ENCODE results near the gene HOTAIR. TPM values are rescaled to one million over a fixed set of nuclear protein-coding genes. Genes with fewer than 3 reads are reported as not detected.

HOTAIR gene
- total RNA-seq, 1 donor from 2014 or later: 1.7 TPM

DNA sequence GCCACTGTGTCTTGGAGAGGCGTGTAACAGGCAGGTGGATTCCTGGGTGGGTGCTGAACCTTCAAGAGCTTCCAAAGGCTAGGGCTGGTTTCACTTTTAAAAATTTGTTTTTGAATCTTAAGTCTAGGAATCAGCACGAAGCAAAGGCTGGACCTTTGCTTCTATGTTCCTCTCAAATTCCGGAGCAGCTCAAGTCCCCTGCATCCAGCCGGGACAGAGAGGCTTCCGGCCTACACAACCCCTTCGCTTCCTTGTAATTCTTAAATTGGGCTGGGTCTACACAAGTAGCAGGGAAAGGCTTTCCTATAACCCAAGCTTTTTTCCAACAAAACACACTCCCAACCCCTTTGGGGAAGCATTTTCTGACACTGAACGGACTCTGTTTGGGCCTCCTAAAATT, 11.7 kb downstream of the HOTAIR start:
- no peak for DNase-seq (ENCODE audit: low read depth)

DNA sequence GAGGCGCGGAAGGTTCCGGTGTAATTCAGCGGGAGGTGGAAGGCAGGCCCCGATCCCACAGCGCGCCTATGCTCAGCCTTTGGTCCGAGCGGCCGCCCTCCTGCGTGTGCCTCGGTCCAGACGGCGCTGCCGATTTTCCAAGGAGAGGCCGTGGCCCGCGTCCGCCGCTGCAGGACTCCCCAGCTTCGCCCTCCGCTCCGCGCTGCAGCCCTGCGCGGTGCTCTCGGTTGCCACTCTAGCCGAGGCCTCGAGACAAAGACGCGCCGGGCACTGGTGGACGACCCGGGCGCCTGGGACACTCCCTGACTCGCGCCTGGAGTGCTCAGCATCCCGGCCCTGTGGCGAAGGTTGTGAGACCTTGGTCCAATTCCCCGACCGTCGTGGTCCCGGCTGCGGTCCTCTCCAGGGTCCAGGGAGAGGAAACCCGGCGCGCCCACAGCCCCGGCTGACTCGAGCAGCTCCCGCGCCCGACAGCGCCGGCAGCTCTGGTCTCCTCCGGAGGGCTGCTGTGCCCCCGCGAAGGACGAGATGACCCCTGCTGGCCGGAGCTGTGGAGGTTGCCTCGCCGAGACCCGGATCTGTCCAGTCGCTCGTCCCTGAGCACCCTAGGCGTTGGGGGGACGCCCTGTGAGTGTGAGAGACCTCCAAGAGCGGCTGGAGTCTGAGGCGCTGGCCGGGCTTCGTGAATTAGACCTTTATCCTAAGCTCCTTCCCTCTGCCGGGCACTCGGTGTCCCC, 13.6 kb downstream of the HOTAIR start:
- peak; percentile 53 for DNase-seq (ENCODE audit: low read depth)

DNA sequence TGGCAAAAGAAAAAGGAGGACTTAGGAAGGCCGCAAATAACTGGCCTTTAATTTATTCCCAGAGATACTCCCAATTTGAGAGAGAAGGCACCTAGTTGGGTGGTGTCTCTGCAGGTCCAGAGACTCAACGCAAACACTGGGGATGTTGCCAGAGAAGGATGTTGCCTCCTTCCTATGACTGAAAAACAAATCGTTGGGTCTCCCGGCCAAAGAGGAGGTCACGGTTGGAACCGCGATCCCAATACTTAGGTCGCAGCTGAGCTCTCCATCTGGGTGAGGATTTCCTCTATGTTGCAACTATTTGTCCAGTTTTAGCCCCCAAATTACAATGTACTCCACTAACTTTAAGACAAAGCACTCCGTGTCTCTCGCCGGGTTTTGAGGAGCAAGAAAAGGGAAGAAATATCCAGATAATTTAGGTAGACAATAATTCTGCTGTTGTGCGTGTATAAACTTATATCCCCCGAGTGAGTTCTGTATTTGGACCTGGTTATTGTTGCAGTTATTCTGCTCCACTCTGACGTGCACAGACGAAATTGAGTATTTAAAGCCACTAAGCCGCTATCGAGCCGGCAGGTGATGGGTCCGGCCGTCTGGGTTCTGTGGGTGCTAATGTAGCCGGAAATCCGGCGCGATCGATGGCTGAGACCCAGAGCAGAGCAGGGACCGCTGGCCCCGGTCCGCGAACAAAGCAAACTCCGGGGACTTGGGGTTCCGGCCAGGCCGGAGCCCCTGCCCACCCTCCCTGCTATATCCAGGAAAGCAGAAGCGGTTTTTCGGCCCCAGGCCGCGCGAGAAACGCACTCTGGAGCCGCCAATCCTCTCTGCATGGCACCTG, 14.3 kb downstream of the HOTAIR start:
- DNase-seq (ENCODE audit: low read depth): no peak

DNA sequence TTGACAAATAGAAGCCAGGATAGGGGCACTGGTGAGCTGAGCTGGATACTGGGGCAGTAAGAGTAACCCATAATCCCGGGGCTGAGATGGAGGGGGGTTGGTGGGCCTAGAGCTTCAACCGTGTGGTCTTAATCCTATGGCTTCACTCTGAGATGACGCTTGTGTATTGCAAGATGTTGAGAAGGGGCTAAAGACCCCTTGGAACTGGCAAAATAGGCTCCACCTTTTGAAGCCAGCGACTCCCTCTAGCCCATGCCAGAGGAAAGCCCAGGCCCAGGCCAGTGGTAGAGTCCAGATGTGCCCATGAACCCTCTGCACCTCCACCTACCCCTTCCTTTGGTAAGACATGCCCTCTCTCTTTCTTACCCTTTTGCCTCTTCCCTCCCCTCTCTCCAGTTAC, 15.4 kb downstream of the HOTAIR start:
- no peak for DNase-seq (ENCODE audit: low read depth)

DNA sequence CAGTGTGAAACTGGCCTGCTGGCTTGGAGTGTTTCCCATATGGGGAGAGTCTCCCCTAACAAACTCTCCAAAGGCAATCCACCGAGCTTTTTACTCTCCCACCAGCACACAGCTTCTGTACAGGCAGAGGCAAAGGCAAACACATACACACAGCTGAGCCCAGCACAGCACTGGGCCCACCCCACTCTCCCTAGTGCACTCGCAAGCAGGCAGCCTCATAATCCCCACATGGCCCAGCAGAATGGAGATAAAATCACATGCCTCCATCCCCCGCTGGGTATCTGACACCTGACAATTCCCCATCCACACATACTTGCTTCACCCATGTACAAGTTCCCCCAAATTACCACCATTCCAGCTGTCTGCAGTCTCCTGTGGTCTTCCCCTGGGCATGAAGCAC, 16.6 kb downstream of the HOTAIR start:
- DNase-seq (ENCODE audit: low read depth): no peak

DNA sequence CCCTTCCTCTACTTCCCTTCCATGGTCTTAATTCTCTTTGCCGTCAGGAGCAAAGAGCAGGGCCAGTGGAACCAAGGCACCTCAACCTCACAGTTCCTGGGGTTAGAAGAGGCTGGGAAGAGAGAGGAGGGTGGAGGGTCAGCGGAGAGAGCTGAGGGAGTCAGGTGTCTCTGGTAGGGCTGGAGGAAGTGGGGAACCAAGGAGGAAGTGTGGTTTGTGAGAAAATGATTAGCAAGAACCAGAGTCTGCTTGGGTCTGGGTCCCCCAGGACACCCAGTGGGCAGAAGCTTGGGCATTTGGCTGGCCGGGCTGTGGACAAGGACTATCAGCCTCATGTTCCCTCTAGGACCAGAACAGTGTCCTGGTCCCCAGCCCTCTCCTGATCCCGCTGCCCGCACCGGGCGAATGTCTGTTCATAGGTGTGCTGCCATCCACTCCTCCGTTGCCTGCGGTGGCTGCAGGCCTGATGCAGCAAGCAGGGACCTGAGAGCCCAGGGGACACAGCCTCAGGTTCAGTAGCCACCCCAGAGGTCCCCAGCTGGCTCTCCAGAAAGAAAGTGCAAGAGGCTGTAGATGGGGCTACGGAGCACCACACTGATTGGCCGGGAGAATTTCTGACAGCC, 17.7 kb downstream of the HOTAIR start:
- DNase-seq (ENCODE audit: low read depth): no peak

DNA sequence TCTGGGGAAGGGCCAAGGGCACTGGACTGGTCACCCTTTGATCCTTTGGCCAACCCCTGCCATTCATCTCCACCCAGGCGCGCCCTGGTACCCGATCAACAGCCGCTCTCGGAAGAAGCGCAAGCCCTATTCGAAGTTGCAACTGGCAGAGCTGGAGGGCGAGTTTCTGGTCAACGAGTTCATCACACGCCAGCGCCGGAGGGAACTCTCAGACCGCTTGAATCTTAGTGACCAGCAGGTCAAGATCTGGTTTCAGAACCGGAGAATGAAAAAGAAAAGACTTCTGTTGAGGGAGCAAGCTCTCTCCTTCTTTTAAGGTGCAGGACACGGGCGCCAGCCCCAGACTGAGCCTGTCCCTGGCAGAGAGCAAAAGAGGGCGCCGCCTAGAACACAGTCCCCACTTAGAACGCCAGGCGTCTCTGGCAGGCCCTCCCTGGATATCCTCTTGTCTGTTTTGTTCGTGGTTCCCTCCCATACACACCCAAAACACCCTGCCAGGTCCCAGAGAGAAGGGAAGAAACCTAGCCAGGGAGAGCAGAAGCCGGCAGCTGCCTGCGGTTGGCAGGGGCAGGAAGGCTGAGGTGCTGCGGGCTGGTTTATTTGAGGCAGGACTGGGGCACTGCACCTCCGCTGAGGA, 18.4 kb downstream of the HOTAIR start:
- DNase-seq (ENCODE audit: low read depth): no peak

DNA sequence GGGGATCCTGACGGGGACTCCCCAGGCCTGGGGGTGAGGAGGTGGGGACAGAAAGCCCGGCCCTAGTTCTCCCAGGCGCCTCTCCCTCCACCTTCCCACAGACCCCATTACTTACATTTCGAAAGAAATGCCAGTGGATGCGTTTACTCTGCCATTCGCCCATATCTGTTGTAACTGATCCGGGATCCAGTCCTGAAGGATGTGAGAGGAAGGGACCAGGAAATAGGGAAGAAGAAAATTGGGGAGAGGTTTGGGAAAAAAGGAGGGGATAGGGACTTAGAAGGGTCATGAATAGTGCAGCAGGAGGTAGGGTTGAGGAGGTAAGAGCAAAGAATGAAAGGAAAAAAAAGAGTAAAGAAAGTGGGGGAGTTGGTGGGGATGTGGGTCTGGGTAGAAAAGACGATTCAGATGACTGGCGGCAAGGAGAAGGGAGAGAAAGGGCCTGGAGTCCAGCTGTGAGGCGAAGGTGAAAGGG, 18.9 kb downstream of the HOTAIR start:
- DNase-seq (ENCODE audit: low read depth): no peak

DNA sequence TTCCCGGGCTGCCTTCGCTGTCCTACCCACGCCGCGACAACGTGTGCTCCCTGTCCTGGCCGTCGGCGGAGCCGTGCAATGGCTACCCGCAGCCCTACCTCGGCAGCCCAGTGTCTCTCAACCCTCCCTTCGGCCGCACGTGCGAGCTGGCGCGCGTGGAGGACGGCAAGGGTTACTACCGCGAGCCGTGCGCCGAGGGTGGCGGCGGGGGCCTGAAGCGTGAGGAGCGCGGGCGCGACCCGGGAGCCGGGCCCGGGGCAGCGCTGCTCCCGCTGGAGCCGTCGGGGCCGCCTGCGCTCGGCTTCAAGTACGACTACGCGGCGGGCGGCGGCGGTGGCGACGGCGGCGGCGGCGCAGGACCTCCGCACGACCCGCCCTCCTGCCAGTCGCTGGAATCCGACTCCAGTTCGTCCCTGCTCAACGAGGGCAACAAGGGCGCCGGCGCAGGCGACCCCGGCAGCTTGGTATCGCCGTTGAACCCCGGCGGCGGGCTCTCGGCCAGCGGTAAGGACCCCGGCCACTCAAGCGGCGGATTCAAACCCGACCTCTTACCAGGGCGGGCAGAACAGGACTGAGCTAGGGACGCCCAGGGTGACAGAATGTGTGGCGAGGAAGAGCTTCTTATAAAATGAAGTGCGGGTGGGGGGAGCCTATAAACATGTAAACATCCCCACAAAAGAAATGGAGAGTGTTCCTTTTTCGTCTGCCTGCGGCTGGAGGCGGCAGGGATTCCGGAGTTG, 19.5 kb downstream of the HOTAIR start:
- DNase-seq (ENCODE audit: low read depth): no peak

DNA sequence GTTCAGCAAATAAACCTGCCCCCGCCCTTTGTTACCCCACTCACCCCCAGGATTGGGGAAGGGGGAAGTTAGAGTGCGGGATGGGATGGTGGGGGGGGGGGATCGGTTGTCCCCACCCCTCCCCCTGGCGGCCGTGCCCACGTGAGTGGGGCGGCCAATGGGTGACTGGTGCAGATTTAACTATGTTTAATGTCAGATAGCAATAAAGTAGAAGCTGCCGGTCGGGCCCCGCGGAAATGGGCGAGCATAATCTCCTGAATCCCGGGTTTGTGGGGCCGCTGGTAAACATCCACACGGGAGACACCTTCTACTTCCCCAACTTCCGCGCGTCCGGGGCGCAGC, 20.1 kb downstream of the HOTAIR start, which contains the start of gene HOXC12:
Gene HOXC12, plus strand, starts transcription at position 210 of the 342 bp plus-strand sequence. Its CDS starts 27 bp downstream, at position 237.
- no peak for DNase-seq (ENCODE audit: low read depth)

DNA sequence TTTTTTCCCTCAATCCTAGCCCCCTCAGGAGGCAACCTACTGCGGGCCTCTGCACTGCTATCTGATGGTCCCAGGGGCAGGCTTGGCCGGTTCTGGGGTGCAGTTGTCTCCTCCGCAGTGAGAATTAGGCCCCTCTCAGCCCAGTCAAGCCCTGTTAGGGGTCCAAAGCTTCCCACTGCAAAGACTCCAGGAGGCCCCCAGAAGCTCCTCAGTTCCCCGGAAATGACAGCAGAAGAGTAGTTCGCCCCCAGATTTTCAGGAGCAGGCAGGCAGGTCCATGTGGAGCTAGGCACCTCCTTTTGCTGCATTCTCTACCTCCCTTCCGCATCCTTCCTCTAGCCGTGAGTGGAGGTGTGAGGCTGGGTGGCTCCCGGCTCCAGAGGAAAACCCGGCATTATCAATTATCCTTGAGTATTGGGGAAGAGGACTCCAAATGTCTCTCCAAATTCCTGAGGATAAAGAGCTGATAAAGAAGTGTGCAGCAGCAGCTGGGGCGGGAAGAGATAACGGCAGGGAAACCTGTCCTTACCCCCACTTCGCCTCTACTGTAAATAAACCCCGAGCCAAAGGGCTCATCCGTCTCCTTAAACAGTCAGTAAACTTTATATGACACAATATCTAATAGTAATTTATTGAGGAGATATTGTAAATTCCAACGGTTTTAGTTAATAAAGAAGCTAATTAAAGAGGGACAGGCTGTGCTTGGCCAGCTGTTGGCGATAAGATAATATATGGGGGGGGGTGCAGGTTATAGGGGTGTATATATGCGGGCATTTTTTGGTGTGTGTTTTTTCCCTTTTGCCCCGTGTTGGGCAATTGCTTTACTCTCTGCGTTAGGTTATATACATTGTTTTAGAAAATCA, 20.7 kb downstream of the HOTAIR start:
- no peak for DNase-seq (ENCODE audit: low read depth)

DNA sequence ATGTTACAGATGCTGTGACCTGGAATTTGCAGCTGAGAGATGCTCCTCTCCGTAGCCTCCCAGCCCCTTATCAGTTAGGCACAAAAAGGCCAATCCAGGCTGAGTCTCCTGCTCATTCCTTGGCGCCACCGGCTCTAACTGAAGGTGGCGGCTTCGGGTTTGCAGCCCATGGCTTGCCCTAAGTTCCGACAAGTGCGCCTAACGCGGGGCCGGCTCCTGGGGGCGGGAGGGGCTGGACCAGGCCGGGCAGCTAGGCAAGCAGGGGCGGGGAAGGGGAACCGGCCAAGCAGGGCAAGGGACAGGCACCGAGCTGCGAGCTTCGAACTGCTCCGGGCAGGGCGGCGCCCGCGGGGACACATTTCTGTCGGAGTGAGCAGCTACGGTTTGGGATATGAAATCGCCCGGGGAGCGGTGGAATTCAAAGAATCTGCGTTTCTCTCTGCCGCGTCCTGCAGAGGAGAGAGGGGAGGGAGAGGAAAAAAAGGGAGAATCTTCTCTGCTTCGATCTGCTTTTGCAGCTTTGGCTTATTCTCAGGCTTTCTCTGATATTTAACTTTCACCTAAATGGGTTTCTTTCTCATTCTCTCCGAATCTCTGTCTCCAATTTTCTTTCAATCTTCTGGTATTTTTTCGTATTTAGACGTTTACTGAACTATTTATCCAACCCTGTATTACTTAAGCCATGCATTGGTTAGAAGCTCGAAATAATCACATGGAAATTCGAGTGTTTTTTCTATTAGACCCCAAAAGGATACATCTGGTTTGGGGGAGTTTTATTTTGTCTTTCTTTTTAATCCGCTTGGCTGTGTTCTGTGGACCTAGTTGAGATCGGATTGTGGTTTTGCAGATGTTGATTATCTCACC, 21.7 kb downstream of the HOTAIR start:
- DNase-seq (ENCODE audit: low read depth): no peak

DNA sequence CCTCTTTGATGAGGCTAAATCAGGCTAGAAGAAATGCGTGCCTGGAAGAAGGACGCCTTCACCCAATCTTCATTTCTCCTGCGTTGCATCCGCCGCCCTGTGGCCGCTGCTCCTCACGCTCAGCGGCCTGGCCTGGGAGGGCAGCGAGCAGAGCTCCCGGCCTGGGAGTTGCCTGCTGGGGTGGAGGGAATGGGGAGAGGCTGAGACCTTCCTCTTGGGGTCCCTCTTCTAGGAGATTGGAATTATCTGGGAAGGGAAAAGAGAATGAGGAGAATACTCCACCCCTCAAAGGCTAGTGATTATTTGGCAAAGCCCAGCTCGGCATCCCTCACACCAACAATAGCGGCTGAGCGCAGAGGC, 22.4 kb downstream of the HOTAIR start:
- no peak for DNase-seq (ENCODE audit: low read depth)

DNA sequence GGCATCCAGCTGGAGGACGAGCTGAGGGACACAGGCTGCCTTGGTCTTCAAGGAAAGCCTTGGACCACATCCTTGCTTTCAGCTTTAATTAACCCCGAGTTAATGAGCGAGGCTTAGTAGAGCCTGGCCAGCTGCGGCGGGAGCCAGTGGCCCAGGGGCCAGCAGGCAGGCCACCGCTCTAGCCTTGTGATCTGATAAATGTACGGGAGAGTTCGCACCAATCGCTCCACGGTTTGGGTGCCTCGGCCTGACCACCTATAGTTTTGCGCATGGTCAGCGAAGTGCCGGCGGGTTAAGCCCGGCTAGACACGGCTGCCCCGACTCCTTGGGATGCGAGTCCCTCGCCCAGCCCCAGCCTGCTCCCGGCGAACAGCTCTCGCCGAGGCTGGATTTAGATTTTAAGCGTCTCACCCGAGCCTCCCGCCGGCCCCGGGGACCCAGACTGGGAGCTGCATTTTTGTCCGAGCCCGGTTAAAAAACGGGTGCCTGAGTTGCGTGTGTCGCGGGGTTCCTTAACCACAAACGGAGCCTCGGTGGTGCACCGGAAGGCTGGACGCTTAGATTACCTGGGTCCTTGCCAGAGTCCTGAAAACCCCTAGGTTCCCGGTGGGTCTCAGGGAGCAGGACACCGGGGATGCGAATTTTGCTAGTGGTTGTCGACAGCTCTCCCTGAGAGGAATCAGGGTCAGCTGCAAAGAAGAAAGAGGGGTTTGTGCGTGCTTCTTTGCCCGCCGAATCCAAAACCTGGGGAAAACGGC, 23.0 kb downstream of the HOTAIR start:
- DNase-seq (ENCODE audit: low read depth): no peak

DNA sequence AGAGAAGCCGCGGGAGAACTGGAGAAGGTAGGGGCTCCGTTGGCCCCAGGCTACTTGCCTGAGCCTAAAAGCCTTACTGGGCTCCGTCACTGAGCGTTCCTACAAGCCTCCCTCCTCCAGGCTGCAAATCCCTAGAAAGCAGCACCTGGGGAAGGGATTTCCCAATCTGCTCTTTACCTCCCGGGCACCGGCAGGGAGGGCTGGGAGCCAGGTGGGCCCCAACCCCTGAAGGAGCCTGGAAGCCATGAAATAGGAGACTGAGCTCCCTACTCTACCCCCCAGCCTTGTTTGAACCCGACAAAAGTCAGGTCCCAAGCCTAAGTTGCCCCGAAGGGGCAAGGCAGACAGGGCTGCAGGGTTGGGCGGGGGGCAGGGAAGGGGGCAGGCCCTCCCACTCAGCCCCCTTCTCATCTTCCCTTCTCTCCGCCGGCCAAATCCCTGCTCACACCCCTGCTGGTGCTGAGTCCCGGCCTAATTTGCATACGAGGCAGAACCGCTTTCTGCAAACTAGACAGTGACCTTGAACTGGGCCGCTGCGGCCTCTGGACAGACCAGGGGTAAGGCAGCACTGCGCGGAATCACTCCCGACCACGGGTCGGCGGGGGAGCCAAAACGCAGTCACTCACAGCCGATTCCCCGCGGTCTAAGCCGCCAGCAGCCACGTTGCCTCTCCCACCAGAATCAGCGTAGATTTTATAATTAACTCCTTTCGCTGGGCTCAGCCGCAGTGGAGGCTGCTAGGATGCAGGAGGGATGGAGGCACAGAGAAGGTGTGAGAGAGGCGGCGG, 23.8 kb downstream of the HOTAIR start:
- no peak for DNase-seq (ENCODE audit: low read depth)

DNA sequence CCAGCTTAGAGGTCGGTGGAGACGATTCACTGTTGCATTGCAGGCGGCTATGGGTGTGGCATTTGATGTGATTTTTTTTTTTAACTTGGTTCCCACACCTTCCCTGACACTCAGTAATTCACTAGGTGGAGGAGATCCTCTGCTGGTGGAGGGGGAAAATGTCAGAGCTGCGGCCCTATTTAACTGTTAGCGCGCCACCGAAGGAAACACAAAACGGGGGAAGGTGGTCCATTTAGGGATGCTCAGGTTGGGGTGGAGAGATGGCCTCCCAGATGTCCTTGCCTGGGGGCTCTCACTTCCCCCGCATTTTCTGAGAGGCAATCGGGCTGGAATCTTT, 24.3 kb downstream of the HOTAIR start:
- DNase-seq (ENCODE audit: low read depth): no peak

DNA sequence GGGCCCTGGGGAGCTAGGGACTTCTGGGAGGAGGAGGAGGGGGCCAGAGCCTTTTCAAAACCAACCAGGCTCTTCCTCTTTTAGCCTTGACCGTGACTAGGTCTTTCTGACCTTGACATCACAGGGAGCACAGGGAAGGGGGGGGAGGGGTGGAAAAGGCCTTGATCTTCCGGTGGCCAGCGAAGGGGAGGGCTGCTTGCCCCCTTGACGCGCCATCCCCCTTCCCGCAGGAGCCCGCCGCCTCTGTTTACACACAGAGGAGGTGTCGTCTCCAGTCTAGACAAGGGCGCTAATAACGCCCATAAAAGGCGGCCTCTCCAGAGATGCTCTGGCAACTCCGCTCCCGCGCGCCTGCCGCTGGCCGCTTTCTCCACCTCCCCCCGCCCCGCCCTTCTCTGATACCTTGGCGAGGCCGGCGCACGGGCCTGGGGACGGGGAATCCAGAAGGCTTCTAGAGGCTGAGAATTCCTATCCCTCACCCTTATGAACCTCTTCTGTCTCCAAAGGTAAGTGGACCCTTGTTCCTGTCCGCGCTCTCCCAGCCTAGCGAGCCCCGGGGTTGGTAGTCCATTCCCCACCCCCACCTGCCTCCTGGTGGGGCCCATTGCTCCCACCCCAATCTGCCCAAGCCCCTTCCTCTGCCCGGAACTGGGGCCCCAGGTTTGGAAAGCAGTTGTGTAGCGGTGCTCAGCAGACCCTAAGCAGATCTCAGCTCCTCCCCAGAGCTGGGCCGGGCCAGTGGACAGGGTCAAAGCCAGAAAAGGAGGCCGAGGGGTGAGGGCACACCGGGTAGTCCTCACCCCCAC, 24.9 kb downstream of the HOTAIR start:
- no peak for DNase-seq (ENCODE audit: low read depth)

Data from myocyte (in vitro differentiated cells).